Prostate gland (tissue), 2 donors: ENCODE results near the gene DMD.

Experiments
- POLR2A ChIP-seq: fragments of 450-650 bp; IDR thresholded peaks from one replicate; pipeline ENCODE4 v1.6.1; 2016; ENCODE audit warnings: antibody characterized with exemption, mild to moderate bottlenecking
- TF ChIP-seq, protein P1 (sequence below), 4 experiments: fragments of 200-600 bp in 2 of 4; fragments of 450-650 bp in 2 of 4; sonication (generic) in 2 of 4; IDR thresholded peaks; 1 replicate in 3 of 4; 2 replicates in 1 of 4; pipeline ENCODE4 v1.5.1; 2016 to 2019; ENCODE audit warnings: antibody characterized with exemption in 4 of 4, mild to moderate bottlenecking in 2 of 4, moderate library complexity in 2 of 4

DNA sequence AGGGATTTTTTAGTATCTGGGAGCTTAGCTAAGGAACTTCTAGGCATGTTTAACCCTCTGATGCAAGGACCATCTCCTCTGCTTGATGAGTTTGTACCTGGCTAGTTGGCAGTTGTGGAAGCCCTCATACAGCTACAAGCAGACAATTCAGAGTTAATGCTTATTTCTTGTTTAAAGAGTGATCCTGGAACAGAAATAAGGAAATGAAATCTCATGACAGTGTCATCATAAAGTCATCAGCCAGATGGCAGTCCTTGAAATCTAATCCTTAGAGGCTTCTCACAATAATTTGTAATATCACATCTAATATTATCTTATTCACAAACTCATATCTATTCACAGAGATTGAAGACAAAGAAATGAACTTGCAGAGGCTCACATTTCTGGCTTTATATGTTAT, 1557.9 kb downstream of the DMD start:
- TF ChIP-seq, protein P1, sequence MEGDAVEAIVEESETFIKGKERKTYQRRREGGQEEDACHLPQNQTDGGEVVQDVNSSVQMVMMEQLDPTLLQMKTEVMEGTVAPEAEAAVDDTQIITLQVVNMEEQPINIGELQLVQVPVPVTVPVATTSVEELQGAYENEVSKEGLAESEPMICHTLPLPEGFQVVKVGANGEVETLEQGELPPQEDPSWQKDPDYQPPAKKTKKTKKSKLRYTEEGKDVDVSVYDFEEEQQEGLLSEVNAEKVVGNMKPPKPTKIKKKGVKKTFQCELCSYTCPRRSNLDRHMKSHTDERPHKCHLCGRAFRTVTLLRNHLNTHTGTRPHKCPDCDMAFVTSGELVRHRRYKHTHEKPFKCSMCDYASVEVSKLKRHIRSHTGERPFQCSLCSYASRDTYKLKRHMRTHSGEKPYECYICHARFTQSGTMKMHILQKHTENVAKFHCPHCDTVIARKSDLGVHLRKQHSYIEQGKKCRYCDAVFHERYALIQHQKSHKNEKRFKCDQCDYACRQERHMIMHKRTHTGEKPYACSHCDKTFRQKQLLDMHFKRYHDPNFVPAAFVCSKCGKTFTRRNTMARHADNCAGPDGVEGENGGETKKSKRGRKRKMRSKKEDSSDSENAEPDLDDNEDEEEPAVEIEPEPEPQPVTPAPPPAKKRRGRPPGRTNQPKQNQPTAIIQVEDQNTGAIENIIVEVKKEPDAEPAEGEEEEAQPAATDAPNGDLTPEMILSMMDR (IDR thresholded peaks at IDR 0.05) = no peak
- TF ChIP-seq POLR2A = no peak
